Karpas-422 (cell line): ENCODE measurements around the gene C21orf58. TPM values are rescaled to one million over a fixed set of nuclear protein-coding genes. Genes with fewer than 3 reads are reported as not detected.

Experiments
- DNase-seq: peaks from one replicate; pipeline ENCODE4 v3.0.0-alpha.2; 2015
- H2AFZ ChIP-seq: fragments of 200-600 bp; sonication (generic); 2 replicates; pipeline ENCODE4 v1.6.1; 2014; ENCODE audit warnings: antibody characterized with exemption, low read length, mixed read lengths
- H3K27ac ChIP-seq: fragments of 200-600 bp; sonication (generic); 2 replicates; pipeline ENCODE4 v1.5.1; 2014; ENCODE audit warnings: mild to moderate bottlenecking, low read length, moderate library complexity
- H3K27me3 ChIP-seq: fragments of 200-600 bp; sonication (generic); 2 replicates; pipeline ENCODE4 v1.6.1; 2014; ENCODE audit warnings: low read length, mixed read lengths
- H3K36me3 ChIP-seq: fragments of 200-600 bp; sonication (generic); 2 replicates; pipeline ENCODE4 v1.6.1; 2014; ENCODE audit warnings: low read length, mixed read lengths; ENCODE audit not compliant: insufficient read depth
- H3K4me1 ChIP-seq: fragments of 200-600 bp; sonication (generic); 2 replicates; pipeline ENCODE4 v1.6.1; 2014; ENCODE audit warnings: mild to moderate bottlenecking, low read length, mixed read lengths
- H3K4me2 ChIP-seq: fragments of 200-600 bp; sonication (generic); 2 replicates; pipeline ENCODE4 v1.6.1; 2014; ENCODE audit warnings: low read length, low read depth, mild to moderate bottlenecking; ENCODE audit not compliant: poor library complexity, severe bottlenecking
- H3K4me3 ChIP-seq: fragments of 200-600 bp; sonication (generic); 2 replicates; pipeline ENCODE4 v1.5.1; 2014; ENCODE audit warnings: mild to moderate bottlenecking, antibody characterized with exemption, low read length, mixed read lengths
- H3K79me2 ChIP-seq: fragments of 200-600 bp; sonication (generic); 2 replicates; pipeline ENCODE4 v1.6.1; 2014; ENCODE audit warnings: mild to moderate bottlenecking, low read length, mixed read lengths
- H3K9ac ChIP-seq: fragments of 200-600 bp; sonication (generic); 2 replicates; pipeline ENCODE4 v1.6.0; 2014; ENCODE audit warnings: low read length
- H3K9me2 ChIP-seq: fragments of 200-600 bp; sonication (generic), shearing (Covaris generic); replicated peaks from 2 replicates; pipeline ENCODE4 v1.6.0; 2014; ENCODE audit warnings: mild to moderate bottlenecking, low read length, moderate library complexity; ENCODE audit not compliant: insufficient read depth
- H3K9me3 ChIP-seq: fragments of 300-700, 200-600 bp; sonication (generic); 2 replicates; pipeline ENCODE4 v1.6.1; 2014; ENCODE audit warnings: low read length, mixed read lengths
- H4K20me1 ChIP-seq: fragments of 200-600 bp; sonication (generic); 2 replicates; pipeline ENCODE4 v1.6.1; 2014; ENCODE audit warnings: mild to moderate bottlenecking, antibody characterized with exemption, low read length, low read depth; ENCODE audit not compliant: insufficient read depth
- total RNA-seq: library from RNA; depleted of rRNA; stranded (reverse); fragments of >200 nt; shearing (Covaris generic); gene quantifications from 2 replicates; pipeline ENCODE4 v1.2.3, GENCODE V29; 2014; ENCODE audit warnings: low replicate concordance

C21orf58 gene
- total RNA-seq, 1 experiment from 2014 or later = 13.9 TPM

- peaks cover 14% of the 10 kb centered on the region; the same call in 1 of the 2 replicates for H3K36me3 ChIP-seq
Measured at GRCh38 chr21:46307625-46308024, 16.0 kb downstream of the C21orf58 start.

GRCh38 chr21:46304955-46305354, 18.7 kb downstream of the C21orf58 start:
- Histone ChIP-seq H3K4me1 (no peaks in the 10 kb centered on the region), H3K4me3 (no peak overlapping the region), H3K9me2 (no peaks in the 10 kb centered on the region), H3K27ac (no peak overlapping the region), H4K20me1 (no peaks in the 10 kb centered on the region), H3K27me3 (no peaks in the 10 kb centered on the region), H3K9ac (no peak overlapping the region), H3K9me3 (no peaks in the 10 kb centered on the region), H3K4me2 (no peak overlapping the region), H3K36me3 (peaks cover 13% of the 10 kb centered on the region; the same call in 1 of the 2 replicates), H3K79me2 (no peaks in the 10 kb centered on the region), H2AFZ (no peak overlapping the region)
- no peak for DNase-seq

More at GRCh38 chr21:46307625-46308024, 16.0 kb downstream of the C21orf58 start:
- Histone ChIP-seq H3K79me2 (no peaks in the 10 kb centered on the region), H3K4me2 (no peak overlapping the region), H4K20me1 (no peaks in the 10 kb centered on the region), H3K9ac (no peak overlapping the region), H2AFZ (no peak overlapping the region), H3K9me3 (no peaks in the 10 kb centered on the region), H3K4me3 (no peak overlapping the region), H3K27ac (no peak overlapping the region), H3K9me2 (no peaks in the 10 kb centered on the region), H3K4me1 (no peaks in the 10 kb centered on the region), H3K27me3 (no peaks in the 10 kb centered on the region)
- DNase-seq = no peak

- H3K27ac ChIP-seq = no peak overlapping the region
- H2AFZ ChIP-seq = no peak overlapping the region
- H3K9me3 ChIP-seq = no peaks in the 10 kb centered on the region
- no peaks in the 10 kb centered on the region for H3K9me2 ChIP-seq
- H3K4me1 ChIP-seq = no peaks in the 10 kb centered on the region
- H3K4me2 ChIP-seq = no peak overlapping the region
- DNase-seq = no peak
- H3K36me3 ChIP-seq = peaks cover 12% of the 10 kb centered on the region
- H4K20me1 ChIP-seq = no peaks in the 10 kb centered on the region
- no peak overlapping the region for H3K4me3 ChIP-seq
- H3K27me3 ChIP-seq = no peaks in the 10 kb centered on the region
- no peak overlapping the region for H3K9ac ChIP-seq
- H3K79me2 ChIP-seq = no peaks in the 10 kb centered on the region
Measured at GRCh38 chr21:46304437-46304836, 19.2 kb downstream of the C21orf58 start.

DNA sequence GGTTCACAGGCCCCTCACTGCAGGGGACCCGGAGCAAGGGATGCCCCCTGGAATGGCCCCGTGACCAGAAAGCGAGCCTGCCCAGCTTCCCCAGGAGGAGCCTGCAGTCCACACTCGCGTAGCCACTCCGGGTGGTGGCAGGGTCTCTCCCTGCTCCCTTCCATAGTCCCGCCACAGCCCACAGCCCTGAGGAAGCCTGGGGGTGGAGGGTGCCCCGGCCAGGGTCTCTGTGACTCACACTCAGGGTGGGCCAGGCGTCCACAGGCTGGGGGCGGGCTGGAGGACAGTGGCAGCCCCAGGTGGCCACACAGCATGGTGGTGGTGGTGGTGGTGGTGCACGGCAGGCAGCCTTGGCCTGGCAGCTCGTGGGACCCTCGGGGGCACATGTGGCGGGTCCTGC, 21.9 kb downstream of the C21orf58 start:
- Histone ChIP-seq H3K4me2 (no peak overlapping the region), H4K20me1 (no peaks in the 10 kb centered on the region), H3K27me3 (no peaks in the 10 kb centered on the region), H3K9me2 (no peaks in the 10 kb centered on the region), H3K27ac (no peak overlapping the region), H2AFZ (no peak overlapping the region), H3K4me3 (no peak overlapping the region), H3K79me2 (no peaks in the 10 kb centered on the region), H3K36me3 (peaks cover 11% of the 10 kb centered on the region), H3K9ac (no peak overlapping the region), H3K4me1 (no peaks in the 10 kb centered on the region), H3K9me3 (no peaks in the 10 kb centered on the region)
- no peak for DNase-seq

GRCh38 chr21:46299167-46299566, 24.5 kb downstream of the C21orf58 start:
- Histone ChIP-seq H3K4me1 (peaks cover 8% of the 10 kb centered on the region), H4K20me1 (no peaks in the 10 kb centered on the region), H3K9ac (no peak overlapping the region), H2AFZ (no peak overlapping the region), H3K27me3 (no peaks in the 10 kb centered on the region), H3K36me3 (peaks cover 6% of the 10 kb centered on the region), H3K9me2 (no peaks in the 10 kb centered on the region), H3K4me2 (no peak overlapping the region), H3K79me2 (no peaks in the 10 kb centered on the region), H3K9me3 (no peaks in the 10 kb centered on the region), H3K27ac (no peak overlapping the region), H3K4me3 (no peak overlapping the region)
- no peak for DNase-seq

DNA sequence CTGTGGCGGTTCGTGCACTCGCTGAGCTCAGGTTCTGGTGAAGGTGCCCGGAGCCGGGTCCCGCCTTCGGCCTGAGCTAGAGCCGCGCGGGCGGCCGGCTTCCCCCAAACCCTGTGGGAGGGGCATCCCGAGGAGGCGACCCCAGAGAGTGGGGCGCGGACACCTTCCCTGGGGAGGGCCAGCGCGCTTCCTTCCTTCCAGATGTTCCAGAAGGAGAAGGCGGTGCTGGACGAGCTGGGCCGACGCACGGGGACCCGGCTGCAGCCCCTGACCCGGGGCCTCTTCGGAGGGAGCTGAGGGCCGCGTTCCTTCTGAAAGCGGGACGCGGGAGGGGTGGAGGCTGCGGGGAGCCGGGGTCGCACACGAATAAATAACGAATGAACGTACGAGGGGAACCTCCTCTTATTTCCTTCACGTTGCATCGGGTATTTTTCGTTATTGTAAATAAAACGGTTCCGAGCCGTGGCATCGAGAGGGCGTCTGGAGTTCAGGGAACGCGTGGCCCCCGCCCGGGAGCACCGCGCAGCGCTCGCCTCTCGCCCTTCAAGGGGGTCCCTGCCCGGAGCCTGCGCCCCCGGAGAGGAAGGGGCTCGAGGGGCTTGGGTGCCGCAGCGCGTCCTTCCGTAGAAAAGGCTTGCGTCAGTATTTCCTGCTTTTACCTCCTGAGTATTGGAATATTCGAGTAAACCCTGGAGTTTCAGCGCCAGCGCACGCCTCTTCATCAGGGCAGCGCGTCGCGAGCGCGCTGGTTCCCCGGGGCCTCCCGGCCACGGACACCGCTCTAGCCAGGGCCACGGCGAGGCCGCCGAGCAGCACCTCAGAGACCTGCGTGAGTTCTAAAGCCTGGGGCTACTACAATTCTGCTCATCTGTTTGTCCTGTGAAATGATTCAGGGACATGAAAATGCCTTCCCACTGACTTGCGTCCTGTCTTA, 26.1 kb downstream of the C21orf58 start:
- Histone ChIP-seq H3K4me2 (no peak overlapping the region), H3K4me1 (peaks cover 8% of the 10 kb centered on the region), H3K79me2 (no peaks in the 10 kb centered on the region), H3K9me2 (no peaks in the 10 kb centered on the region), H3K4me3 (no peak overlapping the region), H3K9ac (no peak overlapping the region), H3K27ac (no peak overlapping the region), H3K27me3 (no peaks in the 10 kb centered on the region), H4K20me1 (no peaks in the 10 kb centered on the region), H2AFZ (no peak overlapping the region), H3K9me3 (no peaks in the 10 kb centered on the region), H3K36me3 (peaks cover 6% of the 10 kb centered on the region)
- DNase-seq = no peak

- H3K9me3 ChIP-seq = peaks cover 8% of the 10 kb centered on the region; the same call in 1 of the 2 replicates
- peaks cover 17% of the 10 kb centered on the region for H3K4me1 ChIP-seq
- H3K9ac ChIP-seq = no peak overlapping the region
- H3K79me2 ChIP-seq = peaks cover 7% of the 10 kb centered on the region; the same call in 1 of the 2 replicates
- H3K4me2 ChIP-seq = no peak overlapping the region
- H4K20me1 ChIP-seq = no peaks in the 10 kb centered on the region
- H3K9me2 ChIP-seq = no peaks in the 10 kb centered on the region
- no peak for DNase-seq
- H2AFZ ChIP-seq = no peak overlapping the region
- no peaks in the 10 kb centered on the region for H3K27me3 ChIP-seq
- no peak overlapping the region for H3K27ac ChIP-seq
- H3K36me3 ChIP-seq = peaks cover 18% of the 10 kb centered on the region
- H3K4me3 ChIP-seq = no peak overlapping the region
Measured at GRCh38 chr21:46295996-46296752, 27.5 kb downstream of the C21orf58 start.

GRCh38 chr21:46295177-46295770, 28.4 kb downstream of the C21orf58 start:
- peaks cover 7% of the 10 kb centered on the region; the same call in 1 of the 2 replicates for H3K79me2 ChIP-seq
- H3K36me3 ChIP-seq = peaks cover 13% of the 10 kb centered on the region
- no peaks in the 10 kb centered on the region for H3K9me2 ChIP-seq
- H4K20me1 ChIP-seq = no peaks in the 10 kb centered on the region
- no peak overlapping the region for H3K9ac ChIP-seq
- H2AFZ ChIP-seq = no peak overlapping the region
- H3K27ac ChIP-seq = no peak overlapping the region; the same call in 1 of the 2 replicates
- H3K27me3 ChIP-seq = no peaks in the 10 kb centered on the region
- H3K4me1 ChIP-seq = peaks cover 26% of the 10 kb centered on the region
- DNase-seq = no peak
- no peak overlapping the region for H3K4me3 ChIP-seq
- H3K9me3 ChIP-seq = peaks cover 8% of the 10 kb centered on the region; the same call in 1 of the 2 replicates
- H3K4me2 ChIP-seq = no peak overlapping the region
